H1 (cell line): ENCODE data around the gene GRPR. TPM values are rescaled to one million over a fixed set of nuclear protein-coding genes. Genes with fewer than 3 reads are reported as not detected.

ENCODE experiments used
- CTCF ChIA-PET: fragments of 300-600 bp; sonication (Branson Sonifier 250); formaldehyde crosslinking; loops from one replicate; lab custom pipeline; 2021; ENCODE audit not compliant: partially characterized antibody; lab: Charles Lee
- POLR2A ChIA-PET: fragments of 300-600 bp; sonication (Branson Sonifier 250); formaldehyde crosslinking; loops from one replicate; lab custom pipeline; 2021; ENCODE audit warnings: inconsistent platforms; ENCODE audit not compliant: partially characterized antibody; lab: Charles Lee
- DNase-seq, 2 experiments: peaks; one replicate each; pipeline versions ENCODE4 v3.0.0 to v3.0.0-alpha.2; 2010 to 2022; ENCODE audit warnings: low spot score in 2 of 2, low read depth in 1 of 2, mixed read lengths in 1 of 2
- FAIRE-seq: peaks from 2 replicates; lab custom pipeline; 2011; peaks lifted over from hg19 to GRCh38; lab: Jason Lieb, UNC
- H2AFZ ChIP-seq: 2 replicates; pipeline ENCODE4 v1.8.1; 2012; ENCODE audit warnings: low read length, inconsistent platforms
- H2AK5ac ChIP-seq: 2 replicates; pipeline ENCODE4 v1.6.1; 2013; ENCODE audit warnings: low read depth, low read length
- H2BK120ac ChIP-seq: replicated peaks from 2 replicates; pipeline ENCODE3; 2013; ENCODE audit warnings: low read depth, low read length, inconsistent platforms
- H2BK12ac ChIP-seq: 2 replicates; pipeline ENCODE4 v1.6.1; 2013; ENCODE audit warnings: low read depth, low read length
- H2BK15ac ChIP-seq: 2 replicates; pipeline ENCODE4 v1.6.1; 2013; ENCODE audit warnings: low read length
- H2BK20ac ChIP-seq: 2 replicates; pipeline ENCODE4 v1.6.1; 2013; ENCODE audit warnings: low read length
- H2BK5ac ChIP-seq: 2 replicates; pipeline ENCODE4 v1.6.1; 2013; ENCODE audit warnings: low read depth, low read length
- H3K14ac ChIP-seq: 2 replicates; pipeline ENCODE4 v1.6.1; 2013; ENCODE audit warnings: inconsistent platforms; ENCODE audit not compliant: insufficient read length
- H3K18ac ChIP-seq: 2 replicates; pipeline ENCODE4 v1.6.1; 2013; ENCODE audit warnings: low read length; ENCODE audit errors: extremely low read depth
- H3K23ac ChIP-seq: 2 replicates; pipeline ENCODE4 v1.6.1; 2013; ENCODE audit warnings: inconsistent platforms; ENCODE audit not compliant: insufficient read length
- H3K23me2 ChIP-seq: 2 replicates; pipeline ENCODE4 v1.6.1; 2013; ENCODE audit warnings: low read depth, low read length
- H3K27ac ChIP-seq: 2 replicates; pipeline ENCODE4 v1.6.1; 2011; ENCODE audit warnings: low read depth, low read length, inconsistent platforms
- H3K27me3 ChIP-seq, 4 experiments: replicated peaks in 1 of 4; 1 replicate in 1 of 4; 2 replicates in 3 of 4; pipeline versions ENCODE4 v1.6.1 to v1.8.1; 2011 to 2013; ENCODE audit warnings: low read length in 3 of 4, mild to moderate bottlenecking in 3 of 4, inconsistent platforms in 2 of 4, mixed read lengths in 2 of 4, moderate library complexity in 1 of 4; ENCODE audit not compliant: control insufficient read depth in 3 of 4, insufficient read depth in 3 of 4; ENCODE audit errors: extremely low read depth in 1 of 4
- H3K36me3 ChIP-seq, 4 experiments: 2 replicates each; pipeline versions ENCODE4 v1.6.1 to v1.8.1; 2011 to 2013; ENCODE audit warnings: mild to moderate bottlenecking in 4 of 4, low read length in 3 of 4, moderate library complexity in 2 of 4, control low read depth in 1 of 4, inconsistent platforms in 1 of 4; ENCODE audit not compliant: insufficient read depth in 4 of 4, control insufficient read depth in 2 of 4
- H3K4ac ChIP-seq: replicated peaks from 2 replicates; pipeline ENCODE3; 2013; ENCODE audit warnings: low read length, low read depth, mixed read lengths, inconsistent platforms; ENCODE audit not compliant: insufficient read length
- H3K4me1 ChIP-seq, 4 experiments: replicated peaks in 1 of 4; 1 replicate in 1 of 4; 2 replicates in 3 of 4; pipeline versions ENCODE4 v1.6.1 to v1.8.1; 2011 to 2013; ENCODE audit warnings: low read length in 3 of 4, inconsistent platforms in 2 of 4, mixed read lengths in 1 of 4; ENCODE audit not compliant: insufficient read depth in 4 of 4, control insufficient read depth in 3 of 4
- H3K4me2 ChIP-seq, 2 experiments: 2 replicates each; pipeline versions ENCODE4 v1.6.1 to v1.8.1; 2011 to 2013; ENCODE audit warnings: low read depth in 2 of 2, low read length in 2 of 2, control low read depth in 1 of 2, inconsistent platforms in 1 of 2, mild to moderate bottlenecking in 1 of 2; ENCODE audit not compliant: insufficient read depth in 1 of 2
- H3K4me3 ChIP-seq, 4 experiments: fragments of 200-600, 300-600 bp in 1 of 4; sonication (generic), shearing (Covaris generic), sonication (Bioruptor Twin) in 1 of 4; 2 replicates each; pipeline versions ENCODE4 v1.5.1 to v1.8.1; 2011 to 2016; ENCODE audit warnings: low read length in 4 of 4, low read depth in 3 of 4, control low read depth in 2 of 4, inconsistent platforms in 2 of 4, mild to moderate bottlenecking in 2 of 4, mixed read lengths in 1 of 4, moderate library complexity in 1 of 4; ENCODE audit not compliant: insufficient read depth in 2 of 4; ENCODE audit errors: extremely low read depth in 1 of 4
- H3K56ac ChIP-seq: replicated peaks from 2 replicates; pipeline ENCODE3; 2013; ENCODE audit warnings: low read depth, mild to moderate bottlenecking, mixed read lengths, low read length, inconsistent platforms; ENCODE audit not compliant: insufficient read length
- H3K79me1 ChIP-seq: 2 replicates; pipeline ENCODE4 v1.6.1; 2013; ENCODE audit warnings: low read depth, low read length, control low read depth
- H3K79me2 ChIP-seq, 2 experiments: 2 replicates each; pipeline versions ENCODE4 v1.6.1 to v1.8.1; 2012 to 2013; ENCODE audit warnings: low read length in 2 of 2, mild to moderate bottlenecking in 2 of 2, inconsistent platforms in 1 of 2; ENCODE audit not compliant: insufficient read depth in 2 of 2, control insufficient read depth in 1 of 2
- H3K9ac ChIP-seq, 4 experiments: replicated peaks in 1 of 4; 1 replicate in 1 of 4; 2 replicates in 3 of 4; pipeline versions ENCODE4 v1.6.1 to v1.8.1; 2011 to 2013; ENCODE audit warnings: low read depth in 3 of 4, low read length in 3 of 4, control low read depth in 2 of 4, mild to moderate bottlenecking in 2 of 4, moderate library complexity in 2 of 4, inconsistent platforms in 1 of 4; ENCODE audit errors: extremely low read depth in 1 of 4
- H3K9me3 ChIP-seq, 2 experiments: 2 replicates each; pipeline versions ENCODE4 v1.6.1 to v1.8.1; 2012 to 2013; ENCODE audit warnings: mild to moderate bottlenecking in 2 of 2, moderate library complexity in 2 of 2, control low read depth in 1 of 2, inconsistent platforms in 1 of 2, low read depth in 1 of 2, low read length in 1 of 2, mixed read lengths in 1 of 2; ENCODE audit not compliant: insufficient read depth in 2 of 2
- H4K20me1 ChIP-seq, 2 experiments: replicated peaks in 1 of 2; 2 replicates each; pipeline versions ENCODE3 to v1.8.1; 2011 to 2013; ENCODE audit warnings: inconsistent platforms in 2 of 2, low read length in 2 of 2, mild to moderate bottlenecking in 1 of 2; ENCODE audit not compliant: insufficient read depth in 2 of 2, control insufficient read depth in 1 of 2
- H4K5ac ChIP-seq: 2 replicates; pipeline ENCODE4 v1.6.1; 2013; ENCODE audit warnings: low read length, low read depth, mixed read lengths, inconsistent platforms; ENCODE audit not compliant: insufficient read length
- H4K8ac ChIP-seq: 2 replicates; pipeline ENCODE4 v1.8.0; 2013; ENCODE audit warnings: mild to moderate bottlenecking, moderate library complexity, low read length, inconsistent platforms; ENCODE audit not compliant: insufficient read depth; ENCODE audit errors: extremely low read depth
- H4K91ac ChIP-seq: replicated peaks from 2 replicates; pipeline ENCODE3; 2013; ENCODE audit warnings: low read length, mixed read lengths, inconsistent platforms; ENCODE audit not compliant: insufficient read length
- ASH2L ChIP-seq: fragments of 200-600, 300-600 bp; sonication (generic); IDR thresholded peaks from one replicate; pipeline ENCODE4 v1.7.1; 2017; ENCODE audit warnings: low read length
- CHD1 ChIP-seq: IDR thresholded peaks from 2 replicates; pipeline ENCODE4 v1.6.1; 2012; ENCODE audit warnings: low read depth, low read length, improper control_type of control experiment
- CTBP2 ChIP-seq: IDR thresholded peaks from 2 replicates; pipeline ENCODE4 v1.7.0; 2011; ENCODE audit warnings: borderline replicate concordance, mild to moderate bottlenecking, moderate library complexity, mixed read lengths, low read length; ENCODE audit not compliant: insufficient read depth, insufficient read length
- GTF2F1 ChIP-seq: IDR thresholded peaks from 2 replicates; pipeline ENCODE4 v1.6.1; 2012; ENCODE audit warnings: low read depth, low read length, improper control_type of control experiment, borderline replicate concordance
- JUN ChIP-seq: IDR thresholded peaks from 2 replicates; pipeline ENCODE4 v1.6.1; 2011; ENCODE audit warnings: low read depth, mild to moderate bottlenecking, improper control_type of control experiment, low read length
- KDM4A ChIP-seq: IDR thresholded peaks from one replicate; pipeline ENCODE4 v1.7.1; 2012; ENCODE audit warnings: low read depth, mild to moderate bottlenecking, moderate library complexity, low read length, inconsistent platforms; ENCODE audit not compliant: severe bottlenecking
- NANOG ChIP-seq: IDR thresholded peaks from 2 replicates; pipeline ENCODE4 v1.6.1; 2011; ENCODE audit warnings: low read length, low read depth, mild to moderate bottlenecking, inconsistent platforms; ENCODE audit not compliant: insufficient read depth, poor library complexity, severe bottlenecking
- POLR2A ChIP-seq, 2 experiments: IDR thresholded peaks; 1 replicate in 1 of 2; 2 replicates in 1 of 2; pipeline ENCODE4 v1.6.1; 2011; ENCODE audit warnings: low read depth in 2 of 2, low read length in 2 of 2, mild to moderate bottlenecking in 2 of 2; ENCODE audit errors: control extremely low read depth in 1 of 2
- POLR2AphosphoS5 ChIP-seq: IDR thresholded peaks from 2 replicates; pipeline ENCODE4 v1.6.1; 2011; ENCODE audit warnings: low read depth, low read length
- POU5F1 ChIP-seq: IDR thresholded peaks from 2 replicates; pipeline ENCODE4 v1.6.1; 2011; ENCODE audit warnings: low read depth, mild to moderate bottlenecking, low read length, moderate library complexity
- YY1 ChIP-seq: IDR thresholded peaks from 2 replicates; pipeline ENCODE4 v1.6.1; 2011; ENCODE audit warnings: low read depth, mild to moderate bottlenecking, low read length
- ZNF274 ChIP-seq: IDR thresholded peaks from 2 replicates; pipeline ENCODE4 v1.7.0; 2012; ENCODE audit warnings: low read length, borderline replicate concordance; ENCODE audit errors: extremely low read depth
- WGBS, 2 experiments: shearing (Covaris generic) in 1 of 2; methylation state at CpG; one replicate each; pipeline versions ENCODE4 v1.1.6 to v1.1.7; 2013 to 2015; ENCODE audit warnings: low lambda C conversion rate in 2 of 2, mixed read lengths in 2 of 2, inconsistent platforms in 1 of 2, low coverage in 1 of 2, missing lambda C conversion rate in 1 of 2; ENCODE audit not compliant: insufficient replicate concordance in 2 of 2, insufficient coverage in 1 of 2, insufficient read length in 1 of 2; ENCODE audit errors: extremely low coverage in 1 of 2, missing lambda C conversion rate in 1 of 2; 5-methylcytosine and 5-hydroxymethylcytosine counted together
- polyA plus RNA-seq, 7 experiments: library from polyadenylated mRNA; depleted of rRNA in 3 of 7; stranded (reverse) in 5 of 7; unstranded in 2 of 7; fragments of >200 nt in 5 of 7; fragments of 200-250 nt in 2 of 7; gene quantifications; 1 replicate in 5 of 7; 2 replicates in 1 of 7; 4 replicates in 1 of 7; pipeline versions ENCODE4 v1.2.1 to v1.2.3, GENCODE V29; 2011 to 2013; ENCODE audit warnings: missing spikeins in 2 of 7, mixed read lengths in 2 of 7
- total RNA-seq: library from RNA; stranded (reverse); fragmentation: NEBNext Ultra II Directional; extraction: Animal tissue kit (Norgen Biotek cat#: 25700); gene quantifications from 2 replicates; pipeline ENCODE4 v1.2.1, GENCODE V29; 2021

Gene GRPR
- total and polyA plus RNA-seq, 2 of the 8 experiments (the other 6 are each of a cell fraction or from before 2014, with no cell fraction given), result 18.6 to 78.4 TPM

GRCh38 chrX:16141422-16142245 lies 18.3 kb downstream of the GRPR start:
- no peak overlapping the region for H4K91ac ChIP-seq
- H3K9ac ChIP-seq, result no peak overlapping the region
- no peak overlapping the region for H4K5ac ChIP-seq
- no peak overlapping the region for H3K56ac ChIP-seq
- no peak overlapping the region for H3K4me2 ChIP-seq
- no peak overlapping the region for H3K14ac ChIP-seq
- peaks cover 0 to 68% (median 5%) of the 10 kb centered on the region in 4 experiments; a peak in 5 of 8 replicates for H3K36me3 ChIP-seq
- TF ChIP-seq JUN, result no peak
- TF ChIP-seq CHD1, result no peak
- no peak for TF ChIP-seq GTF2F1
- TF ChIP-seq CTBP2, result no peak
- no peak for TF ChIP-seq YY1
- no peak for TF ChIP-seq POLR2AphosphoS5
- TF ChIP-seq KDM4A, result no peak
- TF ChIP-seq ZNF274, result no peak
- TF ChIP-seq POLR2A (IDR thresholded peaks at IDR 0.05; ENCODE audit: control extremely low read depth in 1 of 2, low read depth in 2 of 2, low read length in 2 of 2), result no peak
- TF ChIP-seq NANOG, result no peak
- no peak for TF ChIP-seq POU5F1
- TF ChIP-seq ASH2L, result no peak
- no peak overlapping the region for H2BK15ac ChIP-seq
- H2BK12ac ChIP-seq, result no peak overlapping the region
- H3K4me1 ChIP-seq, result peaks cover 0 to 10% (median 0%) of the 10 kb centered on the region in 4 experiments; a peak in 1 of 7 replicates
- FAIRE-seq, result peak; percentile 78
- H2AFZ ChIP-seq, result no peak overlapping the region
- no peak overlapping the region for H3K18ac ChIP-seq
- no peak overlapping the region for H2BK120ac ChIP-seq
- POLR2A ChIA-PET, result no interaction called here
- no peaks in the 10 kb centered on the region for H3K27me3 ChIP-seq
- no peaks in the 10 kb centered on the region for H3K9me3 ChIP-seq
- 87% methylated on average over 4 of the region's 4 CpGs; no CpG with 5 or more reads in 1 of the 2 experiments for WGBS, 2 experiments
- H2AK5ac ChIP-seq, result no peak overlapping the region
- H4K20me1 ChIP-seq, result no peaks in the 10 kb centered on the region
- no peak overlapping the region for H2BK20ac ChIP-seq
- CTCF ChIA-PET, result no interaction called here
- H3K4me3 ChIP-seq, result no peak overlapping the region
- no peak overlapping the region for H3K4ac ChIP-seq
- H3K23me2 ChIP-seq, result no peaks in the 10 kb centered on the region; the same call in 1 of the 2 replicates
- H2BK5ac ChIP-seq, result no peak overlapping the region
- H3K79me1 ChIP-seq, result no peaks in the 10 kb centered on the region
- no peak for DNase-seq
- no peak overlapping the region for H3K27ac ChIP-seq
- no peak overlapping the region for H3K23ac ChIP-seq
- H3K79me2 ChIP-seq, result peaks cover 16 to 97% of the 10 kb centered on the region in 2 experiments; a peak in 3 of 4 replicates
- H4K8ac ChIP-seq, result no peak overlapping the region
